K562 (cell line): ENCODE measurements around the gene PTK7. TPM values are rescaled to one million over a fixed set of nuclear protein-coding genes. Genes with fewer than 3 reads are reported as not detected.

Experiments used
- ATAC-seq: fragments of 200-7000 bp; cut with Tn5 transposase; 3 replicates; pipeline ENCODE4 v1.9.1; 2020; ENCODE audit warnings: moderate library complexity
- BruUV-seq: library from RNA; stranded (reverse); fragments of 400-500 nt; replicated peaks from 2 replicates; lab custom pipeline; 2021; lab: Mats Ljungman, UMichigan
- CTCF ChIA-PET: fragments of 300-600 bp; formaldehyde crosslinking; extraction: SDS; loops from one replicate; lab custom pipeline; 2021; ENCODE audit warnings: low intra/inter-chr PET ratio; lab: Yijun Ruan, JAX
- POLR2A ChIA-PET: fragments of 300-600, 350-650 bp; sonication (Branson Sonifier 250); formaldehyde crosslinking; extraction: SDS; loops from one replicate; lab custom pipeline; 2021; ENCODE audit warnings: antibody characterized with exemption, inconsistent platforms; lab: Yijun Ruan, JAX
- DNase-seq, 4 experiments: peaks; one replicate each; pipeline versions ENCODE4 v3.0.0 to v3.0.0-alpha.2; 2011 to 2018; ENCODE audit warnings: low spot score in 3 of 4, mixed read lengths in 3 of 4; ENCODE audit errors: extremely low read depth in 1 of 4
- FAIRE-seq: peaks from 2 replicates; lab custom pipeline; 2011; peaks lifted over from hg19 to GRCh38; lab: Jason Lieb, UNC
- H2AFZ ChIP-seq: 2 replicates; pipeline ENCODE4 v1.6.0; 2011; ENCODE audit warnings: low read depth, low read length, control low read depth, inconsistent platforms
- H3K27ac ChIP-seq: fragments of 200-600 bp; 3 replicates; pipeline ENCODE4 v1.8.0; 2011; ENCODE audit warnings: low read depth, mild to moderate bottlenecking, control low read depth, inconsistent platforms, low read length, moderate library complexity, mixed read lengths; ENCODE audit errors: extremely low read depth
- H3K27me3 ChIP-seq, 2 experiments: fragments of 300-600 bp in 1 of 2; 2 replicates in 1 of 2; 3 replicates in 1 of 2; pipeline versions ENCODE4 v1.6.0 to v1.8.0; 2011; ENCODE audit warnings: inconsistent platforms in 2 of 2, low read length in 2 of 2, mild to moderate bottlenecking in 1 of 2, mixed read lengths in 1 of 2, moderate library complexity in 1 of 2; ENCODE audit not compliant: control insufficient read depth in 2 of 2, insufficient read depth in 2 of 2
- H3K36me3 ChIP-seq: fragments of 300-600 bp; 3 replicates; pipeline ENCODE4 v1.8.0; 2011; ENCODE audit warnings: mild to moderate bottlenecking, low read length, inconsistent platforms; ENCODE audit not compliant: control insufficient read depth, insufficient read depth
- H3K4me1 ChIP-seq, 2 experiments: fragments of 200-600 bp in 1 of 2; replicated peaks in 1 of 2; 2 replicates in 1 of 2; 3 replicates in 1 of 2; pipeline versions ENCODE4 v1.5.1 to v1.8.0; 2011; ENCODE audit warnings: inconsistent platforms in 2 of 2, low read length in 2 of 2, mild to moderate bottlenecking in 1 of 2, mixed read lengths in 1 of 2, moderate library complexity in 1 of 2; ENCODE audit not compliant: control insufficient read depth in 2 of 2, insufficient read depth in 2 of 2
- H3K4me2 ChIP-seq: 2 replicates; pipeline ENCODE4 v1.6.1; 2011; ENCODE audit warnings: low read length, control low read depth, inconsistent platforms, mixed read lengths; ENCODE audit not compliant: insufficient read depth
- H3K4me3 ChIP-seq: fragments of 200-600 bp; sonication (generic), shearing (Covaris generic); 2 replicates; pipeline ENCODE4 v1.5.1; 2016; ENCODE audit warnings: control low read depth, inconsistent platforms
- H3K79me2 ChIP-seq: fragments of 200-600 bp; 3 replicates; pipeline ENCODE4 v1.8.0; 2011; ENCODE audit warnings: low read length, inconsistent platforms; ENCODE audit not compliant: control insufficient read depth, insufficient read depth
- H3K9ac ChIP-seq, 2 experiments: 2 replicates each; pipeline versions ENCODE4 v1.6.0 to v1.6.1; 2011; ENCODE audit warnings: low read depth in 2 of 2, low read length in 2 of 2, control low read depth in 1 of 2, inconsistent platforms in 1 of 2, mild to moderate bottlenecking in 1 of 2, mixed read lengths in 1 of 2; ENCODE audit not compliant: insufficient read depth in 1 of 2
- H3K9me1 ChIP-seq: one replicate; pipeline ENCODE4 v1.6.0; 2011; ENCODE audit warnings: inconsistent platforms, mild to moderate bottlenecking, low read length, moderate library complexity; ENCODE audit not compliant: control insufficient read depth, insufficient read depth
- H3K9me3 ChIP-seq: replicated peaks from 2 replicates; pipeline ENCODE4 v1.5.1; 2011; ENCODE audit warnings: low read depth, low read length, inconsistent platforms; ENCODE audit not compliant: control insufficient read depth, insufficient read depth
- H4K20me1 ChIP-seq: replicated peaks from 2 replicates; pipeline ENCODE4 v1.6.1; 2011; ENCODE audit warnings: low read length, inconsistent platforms, mixed read lengths; ENCODE audit not compliant: control insufficient read depth, insufficient read depth
- CBFA2T2 ChIP-seq: fragments of 450-650 bp; conservative IDR thresholded peaks from 2 replicates; pipeline ENCODE4 v1.6.1; 2017; ENCODE audit warnings: mild to moderate bottlenecking
- HEY1 ChIP-seq: fragments of 250-450 bp; sonication (Bioruptor Pico); IDR thresholded peaks from 2 replicates; pipeline ENCODE4 v1.5.0; 2020; ENCODE audit warnings: mild to moderate bottlenecking, moderate library complexity, borderline replicate concordance
- MCM5 ChIP-seq: fragments of 450-650 bp; IDR thresholded peaks from 2 replicates; pipeline ENCODE4 v1.6.1; 2016; ENCODE audit warnings: low read depth
- NCOA6 ChIP-seq: fragments of 450-650 bp; IDR thresholded peaks from 2 replicates; pipeline ENCODE4 v1.6.1; 2017; ENCODE audit warnings: mild to moderate bottlenecking
- PKNOX1 ChIP-seq: fragments of 450-650 bp; IDR thresholded peaks from 2 replicates; pipeline ENCODE4 v1.6.1; 2016
- ZNF3 ChIP-seq: fragments of 250-450 bp; sonication (Bioruptor Pico); IDR thresholded peaks from 2 replicates; pipeline ENCODE4 v1.5.0; 2021; ENCODE audit warnings: mild to moderate bottlenecking, moderate library complexity
- WGBS: fragments of 100-300 bp; shearing (Covaris generic); methylation state at CpG from one replicate; pipeline ENCODE4 v1.1.6; 2016; ENCODE audit warnings: low coverage, mixed read lengths; ENCODE audit not compliant: insufficient coverage; ENCODE audit errors: missing lambda C conversion rate; 5-methylcytosine and 5-hydroxymethylcytosine counted together
- in situ Hi-C: fragments of 300-500 bp; cut with MboI; formaldehyde crosslinking; loops from 4 replicates; pipeline ENCODE4 v1.15.0; 2018; ENCODE audit warnings: inconsistent platforms, mixed read lengths
- intact Hi-C: fragments of 100-400 bp; cut with micrococcal nuclease; formaldehyde crosslinking; loops from 2 replicates; pipeline ENCODE4 v1.14.2; 2022
- polyA plus RNA-seq, 8 experiments: library from polyadenylated mRNA; depleted of rRNA in 4 of 8; stranded (reverse) in 5 of 8; unstranded in 3 of 8; fragments of >200 nt; fragmentation: Nextera tagmentation in 2 of 8; fragmentation: Illumina TruSeq in 1 of 8; extraction: Ambion mirVana in 2 of 8; extraction: Trizol in 1 of 8; gene quantifications; 2 replicates each; pipeline versions ENCODE4 v1.2.1 to v1.2.3, GENCODE V29; 2011 to 2014; ENCODE audit warnings: inconsistent platforms in 1 of 8, missing spikeins in 1 of 8
- total RNA-seq, 7 experiments: library from RNA; depleted of rRNA in 6 of 7; stranded (reverse); fragments of >200 nt in 6 of 7; fragmentation: Illumina TruSeq in 2 of 7; extraction: Trizol in 2 of 7; gene quantifications; 2 replicates each; pipeline versions ENCODE4 v1.2.1 to v1.2.3, GENCODE V29; 2011 to 2021; ENCODE audit warnings: low replicate concordance in 1 of 7

Gene PTK7
- total and polyA plus RNA-seq, 9 of the 15 experiments (the other 6 are each of a cell fraction or from before 2014, with no cell fraction given) = 0.20 to 6.8 (median 4.2) TPM

DNA sequence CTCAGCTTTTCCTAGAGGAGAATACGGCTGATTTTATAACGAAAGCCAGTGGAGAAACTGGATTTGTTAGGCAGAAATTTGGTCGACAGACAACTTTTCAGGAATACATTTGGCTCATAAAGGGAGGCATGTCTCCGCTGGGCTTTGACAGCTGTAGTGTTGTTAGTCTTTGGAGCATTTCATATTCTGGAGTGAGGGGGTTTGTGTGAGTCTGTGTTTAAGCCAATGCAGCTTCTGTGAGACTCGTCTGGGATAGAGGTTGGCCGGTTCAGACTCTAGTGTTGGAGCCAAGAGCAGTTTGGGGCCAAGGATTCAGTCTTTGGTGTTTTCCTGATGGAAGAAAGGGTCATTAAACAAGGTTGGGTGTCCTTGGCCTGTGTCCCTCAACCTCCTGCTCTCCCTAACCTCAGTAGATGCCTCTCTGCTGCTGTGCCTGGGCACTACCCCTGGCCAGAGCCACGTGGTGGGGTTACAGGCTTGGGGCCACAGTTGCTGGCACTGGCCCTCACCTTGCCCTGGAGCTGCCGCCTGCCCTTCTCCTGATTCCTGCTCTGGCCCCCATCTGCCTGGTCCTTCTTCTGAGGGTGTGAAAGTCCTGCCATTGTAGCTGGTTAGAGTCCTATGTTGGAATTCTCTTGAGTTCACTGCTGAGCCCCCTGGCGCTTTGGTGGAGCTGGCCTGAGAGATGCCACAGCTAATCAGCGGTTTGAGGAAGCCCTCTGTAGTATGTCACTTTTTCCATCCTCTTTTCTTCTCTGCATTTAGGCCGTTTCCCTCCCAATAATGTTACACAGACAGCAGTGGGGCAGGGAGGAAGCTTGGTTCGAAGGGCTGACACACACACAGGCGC lies 6.9 kb downstream of the PTK7 start:
- FAIRE-seq = no peak
- intact Hi-C loops = no loop called here
- H3K9me1 ChIP-seq = peaks cover 3% of the 10 kb centered on the region
- TF ChIP-seq PKNOX1 (no peak), CBFA2T2 (no peak), HEY1 (CRISPR knock-in tag) (no peak), ZNF3 (no peak), MCM5 (no peak), NCOA6 (no peak)
- TF ChIP-seq, all 486 proteins: peak for 0
- ATAC-seq (no peak), DNase-seq (no peak)
- peak overlapping the region in 1 of 2 experiments; percentile 69; a peak in 2 of 4 replicates for H3K9ac ChIP-seq
- no peak overlapping the region for H3K27ac ChIP-seq
- ChIA-PET POLR2A (interaction anchor here (0.6 to 1.7 kb wide), 6 partner anchors 10 to 153 kb away, joined by 3 to 8 read pairs (median 5); partner anchors contain the start of gene CNPY3), CTCF (no interaction called here)
- H3K4me2 ChIP-seq = no peak overlapping the region
- H4K20me1 ChIP-seq = no peaks in the 10 kb centered on the region; the same call in 1 of the 2 replicates
- no peak overlapping the region; the same call in 1 of the 2 replicates for H2AFZ ChIP-seq
- no TSS peak for BruUV-seq
- in situ Hi-C loops = no loop called here
- peaks cover 8% of the 10 kb centered on the region in 2 experiments; a peak in 3 of 5 replicates for H3K27me3 ChIP-seq
- WGBS = 15% methylated on average over 13 of the region's 13 CpGs
- H3K36me3 ChIP-seq = no peaks in the 10 kb centered on the region
- no peaks in the 10 kb centered on the region for H3K9me3 ChIP-seq
- peaks cover 2% of the 10 kb centered on the region in 2 experiments; a peak in 3 of 5 replicates for H3K4me1 ChIP-seq
- no peak overlapping the region for H3K4me3 ChIP-seq
- H3K79me2 ChIP-seq = no peaks in the 10 kb centered on the region
